LoVo (cell line): Measurements from ENCODE around the gene OCA2.
"Not testable (repeated sequence)": the region's sequence is repeated elsewhere in the genome, so short reads cannot be mapped to it uniquely, and the experiment has no call there.

Experiments used
- DNase-seq: peaks from one replicate; pipeline ENCODE4 v3.0.0-alpha.2; 2016; ENCODE audit warnings: low spot score

OCA2 gene

GRCh38 chr15:27870320-27870719, 228.8 kb downstream of the OCA2 start:
- DNase-seq: no peak

GRCh38 chr15:27869697-27870281, 229.3 kb downstream of the OCA2 start:
- DNase-seq: no peak

GRCh38 chr15:27868828-27869404, 230.2 kb downstream of the OCA2 start:
- no peak for DNase-seq

- no peak for DNase-seq
These were observed 231.3 kb downstream of the OCA2 start for GRCh38 chr15:27867861-27868260.

GRCh38 chr15:27866505-27867165, 232.5 kb downstream of the OCA2 start:
- no peak for DNase-seq

GRCh38 chr15:27865926-27866325, 233.2 kb downstream of the OCA2 start:
- no peak for DNase-seq

- DNase-seq: no peak
These were observed 233.7 kb downstream of the OCA2 start for GRCh38 chr15:27865323-27865922.

GRCh38 chr15:27864719-27865118, 234.4 kb downstream of the OCA2 start:
- DNase-seq: no peak

GRCh38 chr15:27864086-27864485, 235.0 kb downstream of the OCA2 start:
- DNase-seq: no peak

GRCh38 chr15:27863000-27863399, 236.1 kb downstream of the OCA2 start:
- no peak for DNase-seq

- no peak for DNase-seq
These were observed 237.9 kb downstream of the OCA2 start for GRCh38 chr15:27861171-27861570.

- DNase-seq: no peak
These were observed 244.0 kb downstream of the OCA2 start for GRCh38 chr15:27855137-27855536.

GRCh38 chr15:27854601-27855000, 244.5 kb downstream of the OCA2 start:
- no peak for DNase-seq

GRCh38 chr15:27853624-27854455, 245.3 kb downstream of the OCA2 start:
- DNase-seq: no peak

GRCh38 chr15:27851858-27852210, 247.3 kb downstream of the OCA2 start:
- no peak for DNase-seq

GRCh38 chr15:27850981-27851857, 247.9 kb downstream of the OCA2 start:
- DNase-seq: no peak

- no peak for DNase-seq
These were observed 249.1 kb downstream of the OCA2 start for GRCh38 chr15:27850050-27850449.

- DNase-seq: not testable (repeated sequence)
These were observed 250.2 kb downstream of the OCA2 start for GRCh38 chr15:27848936-27849335.

- DNase-seq: no peak
These were observed 251.1 kb downstream of the OCA2 start for GRCh38 chr15:27847775-27848710.

- no peak for DNase-seq
These were observed 252.3 kb downstream of the OCA2 start for GRCh38 chr15:27846722-27847395.
